VCaP (cell line): Measurements from ENCODE around the gene RHOG.
"Not testable (repeated sequence)": the region's sequence is repeated elsewhere in the genome, so short reads cannot be mapped to it uniquely, and the experiment has no call there.

Source experiments
- H3K27ac ChIP-seq: fragments of 450-650 bp; 2 replicates; pipeline ENCODE4 v1.5.1; 2017
- TF ChIP-seq, protein P1 (sequence below): fragments of 450-650 bp; conservative IDR thresholded peaks from 2 replicates; pipeline ENCODE4 v1.5.1; 2017; ENCODE audit warnings: mild to moderate bottlenecking, moderate library complexity

The RHOG gene

DNA sequence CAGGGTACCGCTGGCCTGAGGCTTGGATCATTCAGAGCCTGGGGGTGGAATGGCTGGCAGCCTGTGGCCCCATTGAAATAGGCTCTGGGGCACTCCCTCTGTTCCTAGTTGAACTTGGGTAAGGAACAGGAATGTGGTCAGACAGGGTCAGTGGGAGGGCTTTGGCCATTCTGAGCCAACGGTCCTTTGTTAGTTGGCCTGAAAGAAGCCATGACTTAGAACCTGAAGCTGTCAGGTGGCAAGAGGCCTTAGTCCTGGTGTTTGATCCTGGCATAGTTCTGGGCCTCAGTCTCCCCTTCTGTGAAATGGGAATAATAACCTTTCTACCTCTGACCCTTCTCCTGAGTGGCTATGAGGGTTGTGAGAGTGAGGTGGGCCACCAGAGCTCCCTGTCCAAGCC lies 24.1 kb downstream of the RHOG start:
- no peak overlapping the region for H3K27ac ChIP-seq
- TF ChIP-seq, protein P1, sequence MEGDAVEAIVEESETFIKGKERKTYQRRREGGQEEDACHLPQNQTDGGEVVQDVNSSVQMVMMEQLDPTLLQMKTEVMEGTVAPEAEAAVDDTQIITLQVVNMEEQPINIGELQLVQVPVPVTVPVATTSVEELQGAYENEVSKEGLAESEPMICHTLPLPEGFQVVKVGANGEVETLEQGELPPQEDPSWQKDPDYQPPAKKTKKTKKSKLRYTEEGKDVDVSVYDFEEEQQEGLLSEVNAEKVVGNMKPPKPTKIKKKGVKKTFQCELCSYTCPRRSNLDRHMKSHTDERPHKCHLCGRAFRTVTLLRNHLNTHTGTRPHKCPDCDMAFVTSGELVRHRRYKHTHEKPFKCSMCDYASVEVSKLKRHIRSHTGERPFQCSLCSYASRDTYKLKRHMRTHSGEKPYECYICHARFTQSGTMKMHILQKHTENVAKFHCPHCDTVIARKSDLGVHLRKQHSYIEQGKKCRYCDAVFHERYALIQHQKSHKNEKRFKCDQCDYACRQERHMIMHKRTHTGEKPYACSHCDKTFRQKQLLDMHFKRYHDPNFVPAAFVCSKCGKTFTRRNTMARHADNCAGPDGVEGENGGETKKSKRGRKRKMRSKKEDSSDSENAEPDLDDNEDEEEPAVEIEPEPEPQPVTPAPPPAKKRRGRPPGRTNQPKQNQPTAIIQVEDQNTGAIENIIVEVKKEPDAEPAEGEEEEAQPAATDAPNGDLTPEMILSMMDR: no peak

DNA sequence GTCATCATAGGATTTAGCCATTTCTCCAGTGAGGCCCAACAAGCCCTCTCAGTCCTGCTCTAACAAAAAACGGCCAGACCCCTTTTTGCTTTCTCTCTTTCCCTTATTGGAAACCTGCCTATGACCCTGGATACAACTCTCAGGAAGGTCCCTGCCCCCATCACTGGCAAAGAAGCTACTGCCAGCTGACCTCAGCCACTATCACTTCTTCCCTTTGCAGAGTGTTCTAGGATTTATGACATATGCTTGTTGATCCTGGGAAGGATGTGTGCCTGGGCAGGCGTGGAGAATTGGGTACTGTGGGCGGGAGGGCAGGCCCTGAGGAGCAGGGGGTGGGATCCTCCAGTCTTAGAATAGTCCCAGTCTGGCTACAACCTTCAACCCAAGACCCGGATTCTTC lies 24.9 kb downstream of the RHOG start:
- no peak overlapping the region for H3K27ac ChIP-seq
- TF ChIP-seq, protein P1: no peak

DNA sequence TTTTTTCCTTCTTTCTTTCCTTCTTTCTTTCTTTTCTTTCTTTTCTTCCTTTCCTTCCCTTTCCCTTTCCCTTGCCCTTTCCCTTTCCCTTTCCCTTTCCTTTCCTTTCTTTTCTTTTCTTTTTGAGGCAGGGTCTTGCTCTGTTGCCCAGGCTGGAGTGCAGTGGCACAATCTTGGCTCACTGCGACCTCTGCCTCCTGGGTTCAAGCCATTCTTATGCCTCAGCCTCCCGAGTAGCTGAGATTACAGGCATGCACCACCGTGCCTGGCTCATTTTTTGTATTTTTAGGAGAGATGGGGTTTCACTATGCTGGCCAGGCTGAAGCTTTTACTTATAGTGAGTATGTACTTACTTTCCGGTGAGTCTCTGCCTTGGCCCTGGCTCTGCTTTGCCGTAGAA lies 25.9 kb downstream of the RHOG start:
- not testable (repeated sequence) for H3K27ac ChIP-seq

DNA sequence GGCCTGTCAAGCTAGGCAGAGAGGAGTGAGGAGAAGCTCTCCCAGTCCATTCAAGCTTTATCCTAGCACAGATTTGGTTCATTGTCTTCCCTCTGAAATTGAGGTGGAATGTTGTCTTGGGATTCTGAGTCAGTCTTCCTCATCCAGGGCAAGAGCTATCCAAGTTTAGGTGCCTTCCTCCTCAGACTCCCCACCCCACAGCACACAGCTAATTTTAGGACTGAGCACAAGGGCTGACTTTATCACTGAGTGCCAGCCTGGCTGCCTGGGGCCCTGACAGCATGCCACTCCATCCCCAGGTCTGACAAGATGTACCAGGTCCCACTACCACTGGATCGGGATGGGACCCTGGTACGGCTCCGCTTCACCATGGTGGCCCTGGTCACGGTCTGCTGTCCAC lies 29.8 kb downstream of the RHOG start:
- TF ChIP-seq, protein P1: no peak
- no peak overlapping the region for H3K27ac ChIP-seq

DNA sequence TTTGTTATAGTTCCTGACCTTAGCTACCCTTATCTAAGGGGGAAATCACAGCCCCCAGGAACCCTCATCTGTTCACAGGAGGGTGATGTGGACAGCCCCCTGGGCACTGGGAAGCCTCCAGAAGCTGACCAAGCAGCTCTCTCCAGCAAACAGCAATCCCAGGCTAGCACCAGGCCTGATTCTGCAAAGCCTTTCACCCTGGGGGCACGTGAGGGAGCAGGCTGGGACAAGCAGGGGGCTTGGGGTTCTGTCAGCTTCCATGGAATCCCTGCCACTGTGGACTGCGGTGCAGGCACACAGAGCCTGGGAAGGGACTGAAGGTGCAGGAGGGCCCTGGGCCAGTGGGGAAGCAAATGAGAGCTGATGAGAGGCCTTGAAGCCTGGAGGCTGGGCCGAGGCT lies 30.3 kb downstream of the RHOG start:
- TF ChIP-seq, protein P1: no peak
- H3K27ac ChIP-seq: no peak overlapping the region

DNA sequence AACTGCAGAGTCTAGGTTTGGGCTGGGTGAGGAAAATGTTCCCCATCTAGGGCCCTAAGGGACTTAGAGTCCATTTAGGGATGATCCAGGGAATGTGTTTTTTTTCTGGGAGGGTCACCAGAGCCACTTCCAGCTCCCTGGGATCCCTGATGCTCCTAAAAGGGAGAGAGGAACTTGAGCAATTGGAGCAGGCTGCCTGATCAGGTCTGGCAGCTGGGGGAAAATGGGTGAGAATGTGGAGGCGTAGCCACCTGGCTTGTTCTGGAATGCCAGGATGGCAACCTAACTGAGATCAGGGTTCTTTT lies 31.2 kb downstream of the RHOG start:
- TF ChIP-seq, protein P1: no peak

DNA sequence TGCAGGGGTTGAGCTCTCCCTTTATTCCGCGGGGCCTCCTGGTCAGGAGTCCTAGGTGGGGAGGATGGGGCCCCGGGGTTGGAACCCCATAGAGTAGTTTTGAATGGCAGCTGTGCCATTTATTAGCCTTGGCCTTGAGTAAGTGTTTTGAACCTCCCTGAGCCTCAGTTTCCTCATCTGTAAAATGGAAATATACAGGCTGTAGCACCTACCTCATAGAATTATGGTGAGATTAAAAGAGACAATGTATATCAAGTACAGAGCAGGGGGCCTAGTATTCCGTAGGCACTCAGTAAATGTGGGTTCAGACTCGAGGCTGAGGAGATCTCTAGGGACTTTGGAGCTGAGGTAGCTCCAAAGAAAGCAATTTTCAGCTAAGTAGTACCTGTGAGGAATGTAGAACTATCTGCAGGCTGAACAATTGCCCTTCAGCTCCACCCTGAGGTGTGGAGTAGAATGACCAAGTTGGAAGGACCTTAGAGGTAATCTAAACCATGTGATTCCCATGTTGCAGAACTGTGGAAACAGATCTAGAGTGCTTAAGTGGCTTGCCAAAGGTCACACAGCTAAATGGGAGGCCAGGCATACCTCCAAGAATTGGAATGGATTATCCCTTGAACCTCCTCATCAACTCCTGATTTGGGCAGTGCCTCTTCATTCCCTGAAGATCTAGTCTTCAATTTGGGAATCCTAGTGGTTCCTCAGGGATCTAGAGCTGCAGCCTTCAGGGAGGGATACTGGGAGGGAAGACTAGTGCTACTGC lies 31.7 kb downstream of the RHOG start:
- TF ChIP-seq, protein P1: peak; percentile 70
- peak overlapping the region; percentile 81 for H3K27ac ChIP-seq

More for the DNA sequence above, 31.2 kb downstream of the RHOG start:
- peak overlapping the region; percentile 81; the same call in 1 of the 2 replicates for H3K27ac ChIP-seq
